HuH-7 (cell line): ENCODE data around the gene RTKN2.
"Not testable (repeated sequence)": the region's sequence is repeated elsewhere in the genome, so short reads cannot be mapped to it uniquely, and the experiment has no call there.

Source experiments
- DNase-seq: peaks from one replicate; pipeline ENCODE4 v3.0.0; 2011; ENCODE audit warnings: low spot score

RTKN2 gene

DNA sequence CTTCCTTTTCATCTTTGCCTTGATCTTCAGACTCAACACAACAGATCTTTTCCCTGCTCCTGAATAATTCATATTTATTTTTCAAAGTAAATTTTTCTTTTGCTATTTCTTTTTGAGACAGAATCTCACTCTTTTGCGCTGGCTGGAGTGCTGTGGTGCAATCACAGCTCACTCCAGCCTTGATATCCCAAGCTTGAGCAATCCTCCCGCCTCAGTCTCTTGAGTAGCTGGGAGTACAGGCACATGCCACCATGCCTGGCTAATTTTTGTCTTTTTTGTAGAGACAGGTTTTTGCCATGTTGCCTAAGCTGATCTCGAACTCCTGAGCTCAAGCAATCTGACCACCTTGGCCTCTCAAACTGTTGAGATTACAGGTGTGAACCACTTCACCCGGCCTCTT, 9.2 kb downstream of the RTKN2 start:
- no peak for DNase-seq

DNA sequence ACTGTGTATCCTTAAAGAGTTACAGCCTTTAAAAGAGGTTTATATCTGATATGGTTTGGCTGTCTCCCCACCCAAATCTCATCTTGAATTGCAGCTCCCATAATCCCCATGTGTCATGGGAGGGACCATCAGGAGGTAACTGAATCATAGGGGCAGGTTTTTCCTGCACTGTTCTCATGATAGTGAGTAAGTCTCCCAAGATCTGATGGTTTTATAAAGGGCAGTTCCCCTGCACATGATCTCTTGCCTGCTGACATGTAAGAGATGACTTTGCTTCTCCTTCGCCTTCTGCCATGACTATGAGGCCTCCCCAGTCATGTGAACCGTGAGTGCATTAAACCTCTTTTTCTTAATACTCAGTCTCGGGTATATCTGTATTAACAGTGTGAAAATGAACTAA, 9.7 kb downstream of the RTKN2 start:
- no peak for DNase-seq

DNA sequence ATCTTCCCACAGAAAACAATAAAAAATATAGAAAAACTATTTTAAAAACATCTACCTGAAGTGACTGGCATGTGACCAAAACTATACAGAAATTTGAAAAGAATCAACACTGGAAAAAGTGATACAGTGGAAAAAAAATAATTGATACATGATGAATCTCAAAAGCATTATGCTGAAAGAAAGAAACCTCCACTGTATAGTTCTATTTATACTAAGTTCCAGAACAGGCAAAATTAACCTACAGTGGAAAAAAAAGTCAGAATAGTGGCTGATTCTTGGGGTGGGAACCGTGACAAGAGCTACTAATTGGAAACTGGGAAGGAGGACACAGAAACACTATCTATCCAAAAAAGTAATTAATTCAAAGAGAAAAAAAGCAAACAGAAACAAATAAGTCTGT, 14.9 kb downstream of the RTKN2 start:
- DNase-seq, result no peak

DNA sequence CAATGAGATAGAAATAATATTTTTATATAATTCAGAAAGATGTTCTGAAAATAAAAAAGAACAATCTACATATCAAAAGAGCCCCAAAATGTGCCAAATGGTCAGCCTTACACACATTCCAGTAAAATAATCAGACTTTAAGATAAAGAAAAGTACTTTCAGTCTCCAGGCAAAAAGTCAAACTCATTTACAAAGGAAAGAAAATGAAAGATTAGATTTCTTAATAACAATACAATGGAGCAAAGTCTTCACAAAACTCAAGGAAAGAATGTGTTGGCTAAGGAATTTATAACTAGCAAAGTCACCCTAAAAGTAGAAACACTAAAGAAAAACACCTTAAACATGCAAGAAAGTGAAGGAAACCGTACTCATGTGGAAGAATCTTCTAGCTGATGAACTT, 16.6 kb downstream of the RTKN2 start:
- DNase-seq, result no peak

DNA sequence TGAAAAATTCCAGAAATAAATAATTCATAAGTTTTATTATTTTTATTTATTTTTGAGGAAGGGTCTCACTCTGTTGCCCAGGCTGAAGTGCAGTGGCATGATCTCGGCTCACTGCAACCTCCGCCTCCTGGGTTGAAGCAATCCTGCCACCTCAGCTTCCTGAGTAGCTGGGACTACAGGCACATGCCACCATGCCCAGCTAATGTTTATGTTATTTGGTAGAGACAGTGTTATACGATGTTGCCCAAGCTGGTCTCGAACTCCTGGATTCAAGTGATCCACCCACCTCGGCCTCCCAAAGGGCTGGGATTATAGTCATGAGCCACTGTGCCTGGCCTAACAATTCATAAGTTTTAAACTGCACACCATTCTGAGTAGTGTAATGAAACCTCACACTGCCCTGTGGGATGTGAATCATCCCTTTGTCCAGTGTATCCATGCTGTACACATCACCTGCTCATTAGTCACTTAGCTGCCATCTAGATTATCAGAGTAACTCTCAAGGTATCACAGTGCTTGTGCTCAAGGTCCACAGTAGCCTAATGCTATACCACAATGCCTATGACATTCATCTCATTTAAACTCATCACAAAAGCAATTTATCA, 17.9 kb downstream of the RTKN2 start:
- DNase-seq, result no peak

DNA sequence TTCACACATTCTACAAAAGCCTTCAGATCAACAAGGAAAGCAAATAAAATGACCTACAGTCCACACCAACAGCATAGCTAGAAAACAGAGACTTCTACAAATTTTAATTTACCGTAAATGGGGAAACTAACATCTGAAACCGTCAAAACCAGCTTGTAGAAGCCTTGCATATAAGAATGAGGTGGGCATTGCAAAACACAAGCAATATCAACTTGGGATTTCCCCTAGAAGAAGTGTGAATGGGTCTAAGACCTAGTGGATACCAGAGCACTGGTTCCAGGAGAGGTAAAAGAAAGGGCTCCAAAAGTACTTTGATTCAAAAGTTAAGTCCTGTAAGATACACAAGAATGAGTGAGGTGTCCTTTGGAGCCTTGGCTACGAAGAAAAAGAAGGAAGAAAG, 18.7 kb downstream of the RTKN2 start:
- DNase-seq, result no peak

DNA sequence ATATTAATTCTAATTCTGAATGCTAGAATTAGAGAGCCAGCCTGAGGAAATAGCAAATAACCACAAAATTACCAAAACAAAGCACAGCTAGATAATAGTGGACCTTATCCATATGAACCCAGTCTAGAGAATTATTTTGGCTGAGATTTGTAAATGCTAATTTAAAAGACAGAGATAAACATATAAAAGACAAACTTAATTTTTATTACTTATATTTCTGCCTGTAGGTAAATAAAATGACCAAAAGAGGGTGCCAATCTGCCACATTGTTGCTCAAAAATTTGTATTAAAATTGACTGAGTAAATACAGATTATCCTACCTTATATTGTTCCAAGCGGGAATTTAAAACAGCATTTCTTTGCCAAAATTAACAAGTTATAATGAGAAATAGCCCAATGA, 20.2 kb downstream of the RTKN2 start:
- no peak for DNase-seq

DNA sequence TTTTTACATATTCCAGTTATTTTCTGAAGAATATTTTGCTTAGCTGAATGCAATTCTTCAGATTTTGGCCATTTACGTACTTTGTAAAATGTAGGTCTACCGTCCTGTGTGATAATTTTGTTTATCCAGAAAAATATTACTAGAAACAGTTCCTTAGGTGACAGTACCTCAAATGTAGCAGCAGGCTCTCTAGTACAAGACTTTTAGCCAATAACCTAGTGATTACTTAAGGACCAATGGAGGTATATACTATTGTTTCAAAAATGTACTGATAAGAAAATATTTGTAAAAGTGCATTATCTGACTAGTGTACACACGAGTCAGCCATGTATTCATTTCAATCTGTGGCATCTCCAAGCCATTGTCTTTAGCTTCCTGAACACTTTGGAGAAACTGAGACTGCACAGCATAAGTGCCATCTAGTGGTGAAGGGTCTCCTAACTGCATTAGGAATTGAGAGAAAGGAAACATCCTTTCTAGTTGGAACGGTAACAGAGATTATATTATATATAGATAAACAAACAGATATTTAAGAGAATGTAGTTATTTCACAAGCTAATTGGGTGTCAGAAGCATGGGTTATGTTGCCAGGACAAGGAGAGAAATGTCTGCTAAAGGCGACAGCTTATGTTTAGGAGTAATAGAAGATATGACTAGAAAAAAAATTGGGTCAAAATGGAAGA, 23.7 kb downstream of the RTKN2 start:
- no peak for DNase-seq

DNA sequence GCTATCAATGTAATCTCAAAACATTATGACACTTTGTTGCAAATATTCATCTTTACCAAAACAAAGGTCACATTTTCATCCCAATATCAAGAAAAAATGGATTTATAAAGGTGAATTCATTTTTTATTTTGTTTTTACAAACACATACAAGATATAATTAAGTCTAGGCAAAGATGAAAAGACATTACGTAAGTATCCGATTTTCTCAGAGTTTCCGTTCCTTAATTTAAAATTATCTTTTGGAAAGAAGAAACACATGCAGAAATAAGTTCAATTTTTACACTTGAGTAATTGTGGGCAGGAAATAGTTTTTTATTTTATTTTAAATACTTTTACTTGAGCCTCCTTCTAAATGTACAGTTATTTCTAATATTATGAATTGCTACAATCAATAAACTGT, 24.6 kb downstream of the RTKN2 start:
- no peak for DNase-seq

DNA sequence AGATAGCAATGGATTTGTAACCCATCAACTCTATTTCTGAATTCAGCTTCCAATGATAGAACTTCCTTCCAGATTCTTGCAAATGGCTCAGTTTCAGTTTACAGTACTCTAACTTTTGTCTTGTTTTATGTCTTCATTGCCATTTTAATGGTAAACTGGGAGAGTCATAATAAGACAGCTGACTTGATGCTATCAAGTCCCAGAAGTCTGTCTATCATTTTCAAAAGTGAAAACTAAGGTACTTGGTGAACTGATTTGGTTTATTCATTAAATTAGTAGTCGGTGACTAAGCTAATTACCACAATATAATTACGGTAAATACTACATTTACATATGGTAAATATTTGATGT, 25.0 kb downstream of the RTKN2 start:
- no peak for DNase-seq

DNA sequence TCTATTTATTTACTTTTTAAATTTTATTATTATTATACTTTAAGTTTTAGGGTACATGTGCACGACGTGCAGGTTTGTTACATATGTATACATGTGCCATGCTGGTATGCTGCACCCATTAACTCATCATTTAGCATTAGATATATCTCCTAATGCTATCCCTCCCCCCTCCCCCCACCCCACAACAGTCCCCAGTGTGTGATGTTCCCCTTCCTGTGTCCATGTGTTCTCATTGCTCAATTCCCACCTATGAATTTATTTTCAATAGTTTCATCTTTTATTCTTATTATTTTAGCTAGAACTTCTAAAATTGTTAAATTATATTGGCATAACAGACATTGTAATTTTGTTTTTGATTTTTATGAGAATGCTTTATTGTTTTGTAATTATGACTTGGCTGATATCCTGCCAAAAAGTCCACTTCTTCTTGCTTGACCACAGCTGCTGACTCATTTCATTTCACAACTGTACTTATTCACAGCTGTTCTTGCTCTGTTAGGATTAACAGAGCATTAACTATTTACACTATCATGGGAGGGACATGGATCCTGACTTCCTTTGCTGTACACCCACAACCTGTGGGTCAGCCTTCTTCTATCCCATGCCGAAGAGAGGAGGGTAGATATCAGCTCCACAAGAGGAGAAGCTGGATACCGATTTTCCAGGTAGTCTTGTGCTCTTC, 25.5 kb downstream of the RTKN2 start:
- DNase-seq, result not testable (repeated sequence)

DNA sequence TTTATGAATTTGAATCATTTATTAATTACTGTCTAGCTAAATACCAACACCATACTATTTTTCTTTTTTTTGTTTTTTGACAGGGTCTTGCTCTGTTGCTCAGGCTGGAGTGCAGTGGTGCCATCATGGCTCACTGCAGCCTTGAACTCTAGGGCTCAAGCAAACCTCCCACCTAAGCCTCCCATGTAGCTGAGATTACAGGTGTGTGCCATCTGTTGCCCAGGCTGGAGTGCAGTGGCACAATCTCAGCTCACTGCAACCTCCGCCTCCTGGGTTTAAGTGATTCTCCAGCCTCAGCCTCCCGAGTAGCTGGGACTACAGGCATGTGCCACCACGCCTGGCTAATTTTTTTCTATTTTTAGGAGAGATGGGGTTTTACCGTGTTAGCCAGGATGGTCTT, 27.1 kb downstream of the RTKN2 start:
- not testable (repeated sequence) for DNase-seq

DNA sequence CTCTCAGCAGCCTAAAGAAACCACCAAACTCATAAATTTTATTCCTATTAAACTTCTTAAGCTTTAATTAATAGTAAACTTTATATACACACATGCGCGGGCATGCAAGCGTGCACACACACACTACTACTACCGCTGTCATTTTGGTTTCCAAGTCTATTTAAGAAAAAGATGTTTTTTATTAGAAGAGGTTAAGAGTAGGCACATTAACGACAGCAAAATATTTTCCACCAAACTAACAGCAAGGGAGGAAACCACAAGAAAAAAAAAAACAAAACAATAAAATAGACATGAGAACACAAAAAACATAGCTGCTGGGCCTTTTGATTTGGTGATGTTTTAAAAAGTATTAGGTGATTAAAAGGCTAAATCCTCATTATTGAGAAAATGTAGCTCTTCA, 28.6 kb downstream of the RTKN2 start:
- DNase-seq, result no peak

DNA sequence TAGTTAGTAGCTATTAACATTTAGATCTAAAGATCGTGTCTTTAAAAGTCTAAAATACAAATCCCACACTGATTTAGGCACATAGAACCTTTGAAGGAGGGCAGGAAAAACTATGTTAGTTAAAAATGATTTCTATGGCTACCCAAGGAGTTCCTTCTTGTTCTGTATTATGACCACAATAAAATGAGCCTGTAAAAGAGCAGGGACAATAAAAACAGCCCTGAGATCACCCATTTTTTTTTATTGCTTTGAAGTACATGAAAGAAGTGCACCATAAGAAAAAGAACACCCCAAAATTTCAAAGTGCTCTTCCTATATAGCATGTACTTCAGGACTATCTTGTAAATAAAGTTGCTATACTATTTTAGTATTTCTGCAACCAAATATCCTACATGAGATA, 29.8 kb downstream of the RTKN2 start:
- no peak for DNase-seq

DNA sequence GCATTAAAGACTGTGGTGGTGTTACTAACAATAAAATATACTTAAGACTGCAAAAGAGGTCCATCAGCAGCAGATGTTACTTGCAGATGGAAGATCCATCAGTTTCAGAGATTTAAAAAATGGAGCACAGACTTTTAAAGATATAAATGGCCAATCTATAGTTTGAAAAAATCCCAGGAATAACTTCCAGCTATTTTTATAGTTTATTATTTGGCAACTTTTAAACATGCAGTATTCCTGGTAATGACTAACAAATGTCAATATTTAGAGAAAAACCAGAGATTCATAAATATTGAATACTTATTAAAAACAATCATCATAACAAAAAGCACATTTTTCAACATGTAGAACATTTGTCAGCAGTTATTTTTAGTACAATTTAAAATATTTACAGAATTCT, 30.7 kb downstream of the RTKN2 start:
- no peak for DNase-seq

DNA sequence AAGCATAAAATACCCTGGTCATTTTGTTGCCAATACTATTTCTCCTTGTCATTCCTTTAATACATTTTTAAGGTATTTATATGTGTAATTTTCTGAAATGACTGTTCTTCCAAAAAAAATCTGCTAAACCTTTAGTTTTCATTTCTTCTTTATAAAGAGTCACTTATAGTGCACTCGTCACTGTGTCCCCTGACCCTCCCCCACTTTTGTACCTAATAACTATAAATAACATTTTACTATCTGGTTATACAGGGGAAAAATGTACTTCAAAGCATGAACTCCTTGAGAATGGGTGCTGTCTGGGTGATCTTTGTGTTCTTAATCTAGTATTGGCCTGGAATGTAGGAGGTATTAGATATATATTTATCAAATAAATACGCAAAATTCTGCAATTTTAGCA, 31.1 kb downstream of the RTKN2 start:
- DNase-seq, result no peak

DNA sequence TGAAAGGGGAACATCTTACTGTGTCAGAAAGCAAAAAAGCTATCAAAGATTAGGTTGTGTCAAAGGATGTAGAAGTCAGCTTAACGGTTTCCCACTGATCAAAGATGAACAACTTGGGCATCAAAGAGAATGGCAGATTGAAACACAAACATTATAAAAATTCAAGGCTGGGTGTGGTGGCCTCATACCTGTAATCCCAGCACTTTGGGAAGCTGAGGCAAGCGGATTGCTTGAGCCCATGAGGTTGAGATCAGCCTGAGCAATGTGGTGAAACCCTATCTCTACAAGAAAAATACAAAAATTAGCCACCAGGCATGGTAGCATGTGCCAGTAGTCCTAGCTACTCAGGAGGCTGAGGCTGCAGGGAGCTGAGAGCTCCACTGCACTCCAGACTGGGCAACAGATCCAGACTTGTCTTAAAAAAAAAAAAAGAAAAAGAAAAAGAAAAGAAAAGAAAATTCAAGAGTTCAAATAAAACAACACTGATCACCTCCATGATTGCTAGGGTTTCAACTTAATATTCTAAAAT, 34.5 kb downstream of the RTKN2 start:
- DNase-seq, result no peak

DNA sequence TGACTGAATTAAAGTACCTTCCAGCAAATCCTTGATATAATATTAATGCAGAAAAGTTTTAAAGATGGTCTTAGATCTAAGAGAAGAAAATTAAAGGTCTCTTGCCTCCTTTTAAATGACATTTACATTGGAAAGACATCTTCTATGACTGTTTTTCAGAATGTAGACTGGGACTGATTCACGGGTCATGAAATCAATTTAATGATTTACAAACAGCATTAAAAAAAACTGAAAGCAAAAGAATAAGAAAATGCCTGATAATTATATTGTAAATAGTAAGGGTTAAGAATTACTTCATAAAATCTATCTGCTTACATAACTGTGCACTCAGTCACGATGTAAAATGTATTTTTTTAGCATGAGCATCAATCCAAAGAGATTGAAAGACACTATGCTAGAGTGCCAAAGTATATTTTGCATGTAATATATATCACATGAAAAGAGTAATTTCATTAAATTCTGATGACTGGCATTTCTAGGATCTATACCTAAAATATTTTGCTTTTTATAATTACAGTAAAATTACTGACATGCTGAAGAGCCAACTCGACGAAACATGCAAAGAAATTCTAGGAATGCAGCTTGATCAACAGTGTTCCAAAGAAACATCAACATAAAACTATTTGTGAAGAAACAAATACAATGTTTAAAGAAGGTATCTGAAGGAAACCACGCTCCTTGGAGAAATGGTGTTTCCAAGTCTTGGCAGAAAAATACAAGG, 35.1 kb downstream of the RTKN2 start:
- DNase-seq, result no peak

DNA sequence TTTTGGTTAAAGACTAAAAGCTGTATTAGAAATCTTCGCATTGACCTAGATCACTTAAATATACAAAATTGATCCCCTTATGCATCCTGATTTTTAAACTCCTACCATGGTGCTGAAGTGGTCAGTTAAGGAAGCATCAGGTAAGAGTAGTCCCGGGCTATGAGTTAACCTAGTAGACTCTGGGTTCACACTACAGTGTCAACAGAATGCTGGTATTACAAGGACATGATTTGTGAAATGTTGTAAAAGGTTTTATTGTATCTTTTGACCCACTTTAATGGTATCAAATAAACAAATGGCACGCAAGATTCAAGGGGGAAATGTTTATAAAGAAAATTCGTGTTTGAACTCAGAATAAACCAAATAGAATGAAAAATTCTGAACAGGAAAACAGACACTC, 36.8 kb downstream of the RTKN2 start:
- no peak for DNase-seq

DNA sequence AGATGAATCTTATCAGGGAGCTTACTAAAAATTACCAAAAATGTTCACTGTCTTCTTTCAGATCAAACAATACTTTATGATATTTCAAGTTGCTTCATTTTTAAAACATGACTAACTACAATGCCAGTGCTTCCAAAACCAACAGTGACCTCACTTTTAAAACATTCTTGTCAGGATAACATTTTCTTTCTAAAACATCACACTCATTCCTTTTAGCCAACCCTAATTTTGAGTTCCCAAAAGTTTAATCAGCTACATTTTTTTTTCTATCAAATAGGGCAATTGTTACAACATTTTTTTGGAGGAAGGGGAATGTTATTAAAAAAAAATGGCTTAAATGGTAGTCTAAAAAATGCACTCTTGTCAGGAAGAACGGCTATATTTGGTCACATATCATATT, 37.3 kb downstream of the RTKN2 start:
- no peak for DNase-seq

DNA sequence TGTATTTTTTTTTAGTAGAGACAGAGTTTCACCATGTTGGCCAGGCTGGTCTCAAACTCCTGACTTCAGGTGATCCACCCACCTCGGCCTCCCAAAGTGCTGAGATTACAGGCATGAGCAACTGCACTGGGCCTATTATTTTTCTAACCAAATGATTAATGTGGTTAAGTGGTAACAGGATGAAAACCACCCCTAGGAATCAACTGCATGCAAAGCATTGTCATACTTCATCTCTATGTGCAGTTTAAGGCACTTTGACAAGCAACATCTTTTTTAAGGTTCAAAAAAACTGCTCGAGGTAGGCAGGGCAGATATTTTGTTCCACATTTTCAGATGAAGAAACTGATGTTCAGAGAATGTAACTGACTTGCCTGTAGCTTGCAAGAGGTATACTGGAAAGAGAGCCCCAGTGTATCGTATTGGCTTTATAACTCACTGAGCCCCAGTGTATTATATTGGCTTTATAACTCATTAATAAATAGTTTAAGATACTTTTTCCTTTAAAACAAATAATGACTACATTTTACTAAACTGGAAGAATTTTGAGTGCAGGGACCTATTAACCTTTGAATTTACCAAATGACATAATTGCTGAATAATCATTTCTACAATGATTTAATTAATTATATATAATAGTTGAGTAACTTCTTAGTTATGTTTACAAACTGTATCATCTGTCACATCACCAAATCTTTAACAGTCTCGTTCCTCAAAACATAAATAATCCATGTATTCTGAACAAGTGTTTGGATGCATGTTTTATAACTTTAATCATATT, 38.1 kb downstream of the RTKN2 start:
- no peak for DNase-seq

DNA sequence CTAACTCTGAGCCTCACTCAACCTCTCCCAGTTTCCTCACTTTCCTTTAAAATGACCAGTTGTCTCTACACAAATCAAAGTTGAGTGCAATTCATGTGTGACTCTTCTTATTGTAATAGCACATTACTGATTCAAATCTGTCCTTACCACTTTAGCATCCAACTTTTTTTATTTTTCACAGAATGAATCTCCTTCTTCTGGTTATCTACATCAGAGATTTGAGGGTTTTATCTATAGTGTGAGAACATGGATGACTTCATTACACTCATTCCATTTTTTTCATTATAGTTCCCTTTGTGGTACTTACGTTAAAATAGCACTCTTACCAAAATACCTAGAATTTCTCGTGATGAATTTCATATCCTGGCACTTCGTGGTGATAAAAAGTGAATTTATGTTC, 43.3 kb downstream of the RTKN2 start:
- DNase-seq, result no peak
